Activated gamma-delta T cell (primary cell): ENCODE data around the gene PIP.
"Not testable (repeated sequence)": the region's sequence is repeated elsewhere in the genome, so short reads cannot be mapped to it uniquely, and the experiment has no call there.

Experiments used
- DNase-seq: peaks from one replicate; lab custom pipeline; 2025; lab: John Stamatoyannopoulos, UW
- total RNA-seq, 2 donors: gene quantifications; one replicate each; lab custom pipeline; 2026; lab: John Stamatoyannopoulos, UW

PIP gene
- 0 reads per million in 2 donors for total RNA-seq

DNA sequence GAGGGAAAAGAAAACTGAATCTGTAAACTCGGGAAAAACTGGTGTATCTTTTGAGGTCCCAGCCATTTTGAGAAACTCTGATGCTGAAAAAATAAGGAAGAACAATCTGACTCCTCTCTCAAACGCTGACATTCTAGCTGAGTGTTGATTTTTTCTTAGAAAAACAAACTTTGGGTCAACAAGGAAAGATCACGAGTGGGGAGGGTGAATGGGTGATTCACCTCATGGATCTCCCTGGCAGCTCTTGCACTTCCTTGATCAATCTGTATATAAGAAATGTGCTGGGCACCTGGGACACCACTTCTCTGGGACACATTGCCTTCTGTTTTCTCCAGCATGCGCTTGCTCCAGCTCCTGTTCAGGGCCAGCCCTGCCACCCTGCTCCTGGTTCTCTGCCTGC is at the start of gene PIP:
Gene PIP (plus strand): TSS at position 297 of the 400 bp plus-strand sequence. CDS start 40 bp downstream, at position 337.
- no peak for DNase-seq

GRCh38 chr7:143085109-143085508 is 46.8 kb upstream of the PIP start:
- no peak for DNase-seq

DNA sequence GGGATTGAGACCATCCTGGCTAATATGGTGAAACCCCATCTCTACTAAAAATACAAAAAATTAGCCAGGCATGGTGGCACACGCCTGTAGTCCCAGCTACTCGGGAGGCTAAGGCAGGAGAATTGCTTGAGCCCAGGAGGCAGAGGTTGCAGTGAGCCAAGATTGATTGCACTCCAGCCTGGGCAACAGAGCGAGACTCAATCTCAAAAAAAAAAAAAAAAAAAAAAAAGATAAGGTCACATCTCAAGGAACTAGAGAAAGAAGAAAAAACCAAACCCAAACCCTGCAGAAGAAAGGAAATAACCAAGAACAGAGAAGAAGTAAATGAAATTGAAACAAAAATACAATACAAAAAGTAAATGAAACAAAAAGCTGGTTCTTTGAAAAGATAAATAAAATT is 46.3 kb upstream of the PIP start:
- DNase-seq = not testable (repeated sequence)

- not testable (repeated sequence) for DNase-seq
Observed at GRCh38 chr7:143088549-143089231, 43.2 kb upstream of the PIP start.

- no peak for DNase-seq
Observed at GRCh38 chr7:143096146-143096545, 35.7 kb upstream of the PIP start.

DNA sequence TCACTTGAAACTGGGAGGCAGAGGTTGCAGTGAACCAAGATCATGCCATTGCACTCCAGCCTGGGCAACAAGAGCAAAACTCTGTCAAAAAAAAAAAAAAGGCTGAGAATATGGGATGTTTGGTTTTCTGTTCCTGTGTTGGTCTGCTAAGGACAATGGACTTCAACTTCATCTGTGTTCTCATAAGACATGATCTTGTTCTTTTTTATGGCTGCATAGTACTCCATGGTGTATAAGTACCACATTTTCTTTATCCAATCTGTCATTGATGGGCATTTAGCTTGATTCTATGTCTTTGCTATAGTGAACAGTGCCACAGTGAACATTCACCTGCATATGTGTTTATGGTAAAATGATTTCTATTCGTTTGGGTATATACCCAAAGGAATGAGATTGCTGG is 32.3 kb upstream of the PIP start:
- DNase-seq = not testable (repeated sequence)

DNA sequence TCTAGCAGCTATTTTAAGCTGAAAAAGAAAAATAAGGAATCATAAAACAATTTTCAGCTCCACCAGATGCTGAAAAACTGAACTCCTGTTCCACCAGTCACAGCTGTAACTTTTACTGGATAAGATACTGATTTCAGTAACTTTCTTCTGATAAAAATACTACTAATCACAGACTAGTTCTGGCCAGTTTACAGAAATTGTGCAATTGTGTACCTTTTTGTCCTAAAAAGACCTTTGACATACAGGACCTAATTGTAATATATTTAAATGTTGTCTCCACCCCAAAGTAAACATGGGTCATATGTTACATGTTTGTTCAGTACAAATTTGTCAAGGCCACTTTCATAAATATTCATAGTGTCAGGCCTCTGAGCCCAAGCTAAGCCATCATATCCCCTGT is 27.1 kb upstream of the PIP start:
- no peak for DNase-seq

GRCh38 chr7:143108019-143108418 is 23.9 kb upstream of the PIP start:
- not testable (repeated sequence) for DNase-seq

GRCh38 chr7:143117395-143117794 is 14.5 kb upstream of the PIP start:
- DNase-seq = no peak

DNA sequence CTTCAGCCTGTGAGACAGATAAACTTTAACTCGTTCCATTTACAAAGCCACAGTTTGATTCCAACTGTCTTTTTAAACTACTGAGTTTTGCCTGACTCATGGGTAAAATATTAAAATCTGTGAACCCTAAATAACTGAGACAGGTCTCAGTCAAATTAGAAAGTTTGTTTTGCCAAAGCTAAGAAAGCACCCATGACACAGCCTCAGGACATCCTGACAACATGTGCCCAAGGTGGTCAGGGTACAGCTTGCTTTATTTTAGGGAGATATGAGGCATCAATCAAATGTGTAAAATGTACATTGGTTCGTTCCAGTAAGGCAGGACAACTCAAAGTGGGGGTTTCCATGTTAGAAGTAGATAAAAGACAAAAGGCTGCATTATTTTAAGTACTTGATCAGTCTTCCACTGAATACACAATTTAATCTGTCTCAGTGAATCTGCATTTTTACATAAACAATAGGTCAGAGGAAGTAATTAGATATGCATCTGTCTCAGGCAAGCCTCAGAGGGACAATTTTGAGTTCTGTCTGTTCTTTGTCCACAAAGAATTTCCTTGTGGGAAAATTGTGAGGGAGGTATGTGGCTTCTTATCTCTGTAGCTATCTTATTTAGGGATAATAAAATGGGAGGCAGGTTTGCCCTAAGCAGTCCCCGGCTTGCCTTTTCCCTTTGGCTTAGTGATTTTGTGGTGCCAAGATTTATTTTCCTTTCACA is 11.0 kb upstream of the PIP start:
- DNase-seq = no peak

DNA sequence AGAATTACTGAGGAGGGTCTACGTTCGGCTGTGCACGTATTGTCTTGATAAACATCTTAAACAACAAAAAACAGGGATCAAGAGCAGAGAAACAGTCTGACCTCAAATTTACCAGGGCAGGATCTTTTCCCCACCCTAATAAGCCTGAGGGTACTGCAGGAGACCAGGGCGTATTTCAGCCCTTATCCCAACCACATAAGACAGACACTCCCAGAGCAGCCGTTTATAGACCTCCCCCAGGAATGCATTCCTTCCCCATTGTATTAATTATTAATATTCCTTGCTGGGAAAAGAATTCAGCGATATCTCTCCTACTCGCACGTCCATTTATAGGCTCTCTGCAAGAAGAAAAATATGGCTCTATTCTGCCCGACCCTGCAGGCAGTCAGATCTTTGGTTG is 8.6 kb upstream of the PIP start:
- DNase-seq = not testable (repeated sequence)

GRCh38 chr7:143126146-143126545 is 5.7 kb upstream of the PIP start:
- no peak for DNase-seq

DNA sequence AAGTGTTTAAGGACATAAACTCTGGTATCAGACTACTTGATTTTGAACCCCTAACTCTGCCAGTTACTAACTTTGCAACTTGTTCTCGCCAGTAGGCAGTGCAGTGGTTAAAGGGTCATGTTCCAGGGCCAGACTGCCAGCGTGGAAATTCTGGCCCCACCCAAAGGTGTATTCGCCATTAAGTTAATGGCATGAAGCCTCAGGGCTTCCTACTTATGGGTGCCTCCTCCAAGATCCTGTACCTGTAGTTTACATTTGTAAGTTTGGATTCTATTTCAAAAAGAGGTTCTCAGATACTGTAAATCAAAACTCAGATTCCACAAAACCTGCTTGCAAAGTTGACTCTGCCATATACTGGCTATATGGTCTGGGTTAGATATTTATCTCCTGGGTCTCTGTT is 2.8 kb upstream of the PIP start:
- no peak for DNase-seq

DNA sequence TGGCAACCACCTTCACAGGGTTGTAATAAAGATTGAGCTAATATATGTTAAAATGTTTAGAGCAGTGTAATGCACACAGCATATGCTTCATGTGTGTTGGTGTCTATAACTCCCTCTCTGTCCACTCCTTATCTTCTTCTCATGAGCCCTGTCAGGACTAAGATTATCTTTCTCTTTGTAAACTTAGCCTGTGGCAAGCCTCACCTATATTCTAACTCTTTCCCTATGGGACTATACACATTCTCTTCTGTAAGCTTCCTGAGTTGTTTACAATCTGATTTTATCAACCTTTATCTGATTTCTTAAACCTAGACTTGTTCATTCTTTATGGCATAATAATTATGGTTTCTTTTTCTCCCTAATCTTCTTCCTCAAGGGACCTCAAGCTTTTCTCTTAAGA is 2.4 kb upstream of the PIP start:
- no peak for DNase-seq

- no peak for DNase-seq
Observed at GRCh38 chr7:143130541-143130940, 1.3 kb upstream of the PIP start.

DNA sequence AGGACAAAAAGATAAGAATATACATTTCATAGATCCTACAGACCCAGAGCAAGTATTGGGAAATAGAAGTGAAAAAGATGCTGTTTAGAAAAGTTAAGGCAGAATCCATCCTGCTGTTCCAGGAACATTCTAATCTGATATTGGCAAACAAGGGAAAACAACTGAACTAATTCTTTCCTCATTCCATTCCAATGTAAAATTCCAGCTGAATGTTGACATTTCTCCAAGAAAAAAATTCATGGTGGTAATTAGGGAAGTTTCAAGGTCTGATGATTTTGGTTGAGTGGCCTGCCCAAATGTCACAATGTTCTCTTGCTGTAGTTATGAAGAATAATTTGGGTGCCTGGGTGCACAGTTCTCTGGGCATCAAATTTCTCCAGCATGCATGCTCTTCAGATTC is 15.2 kb downstream of the PIP start:
- DNase-seq = no peak

DNA sequence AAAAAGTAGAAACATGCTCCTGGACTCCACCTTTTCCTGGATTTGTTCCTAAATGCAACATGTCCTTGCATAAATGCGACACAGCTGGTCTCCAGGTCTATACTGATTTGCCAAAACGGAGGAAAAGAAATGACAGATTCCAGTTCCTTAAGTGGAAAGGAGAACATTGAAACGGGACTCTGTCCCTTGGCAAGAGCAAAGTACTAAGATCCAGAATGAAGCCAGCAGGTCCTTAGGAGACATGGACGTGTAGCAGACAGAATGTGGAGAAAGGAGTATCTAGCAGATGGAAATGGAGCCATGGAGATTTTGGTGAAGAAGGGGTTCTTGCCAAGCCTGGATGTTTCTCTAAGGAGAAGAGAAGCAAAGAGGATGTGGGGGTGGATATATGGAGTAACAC is 16.2 kb downstream of the PIP start:
- no peak for DNase-seq

- no peak for DNase-seq
Observed at GRCh38 chr7:143148651-143149050, 16.8 kb downstream of the PIP start.

- DNase-seq = not testable (repeated sequence)
Observed at GRCh38 chr7:143150696-143151095, 18.8 kb downstream of the PIP start.

DNA sequence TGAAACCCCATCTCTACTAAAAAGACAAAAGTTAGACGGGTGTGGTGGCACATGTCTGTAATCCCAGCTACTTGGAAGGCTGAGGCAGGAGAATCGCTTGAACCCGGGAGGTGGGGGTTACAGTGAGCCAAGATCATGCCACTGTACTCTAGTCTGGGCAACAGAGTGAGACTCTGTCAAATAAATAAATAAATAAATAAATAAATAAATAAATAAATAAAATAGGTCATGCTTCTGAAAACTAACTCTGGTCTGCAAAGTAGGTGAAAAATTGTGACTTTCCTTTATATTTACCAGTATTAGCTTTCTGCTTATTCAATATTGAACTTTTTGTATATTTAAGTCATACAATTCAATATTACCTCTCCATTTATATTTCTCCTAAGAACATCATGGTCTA is 26.7 kb downstream of the PIP start:
- DNase-seq = not testable (repeated sequence)

DNA sequence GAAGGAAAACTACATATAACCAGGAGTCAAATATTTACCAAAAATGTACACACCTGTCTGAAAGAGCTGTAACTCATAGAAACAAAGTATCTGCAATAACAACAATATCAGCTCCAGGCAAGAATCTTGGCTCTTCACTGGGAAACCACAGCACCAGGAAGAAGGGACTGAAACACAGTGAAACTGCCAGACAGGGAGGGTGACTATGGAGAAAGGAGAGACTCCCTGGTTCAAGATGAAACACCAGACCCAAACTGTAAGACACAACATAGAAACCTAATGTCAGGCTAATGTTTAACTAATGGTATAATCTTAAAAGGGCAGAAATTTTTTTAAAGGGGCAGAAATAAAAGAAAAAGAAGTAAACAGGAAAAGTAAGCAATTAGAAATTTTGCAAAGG is 39.8 kb downstream of the PIP start:
- DNase-seq = no peak

DNA sequence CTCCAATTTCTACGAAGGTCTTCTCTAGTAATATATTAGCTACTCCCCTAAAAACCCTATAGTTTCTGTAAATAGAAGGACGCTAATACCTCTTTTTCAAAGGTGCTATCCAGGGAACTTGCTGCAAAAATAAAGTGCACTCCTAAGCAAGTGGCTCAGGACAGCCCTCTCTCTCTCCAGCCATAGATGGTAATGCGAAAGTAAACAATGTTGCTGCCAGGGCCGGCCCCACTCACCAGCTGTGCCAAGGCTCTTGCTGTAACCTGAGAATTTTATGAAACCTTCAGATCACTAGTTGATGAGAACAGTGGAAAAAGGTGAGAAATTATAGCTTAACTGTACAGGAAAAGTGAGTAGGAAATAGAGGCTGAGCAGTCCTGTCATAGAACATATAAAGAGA is 40.5 kb downstream of the PIP start:
- no peak for DNase-seq

- no peak for DNase-seq
Observed at GRCh38 chr7:143176128-143176527, 44.3 kb downstream of the PIP start.
